Gastroesophageal sphincter (tissue), 3 donors: ENCODE results near the gene FAAH.

Experiments used
- CTCF ChIP-seq, 4 experiments: fragments of 200-600 bp in 2 of 4; fragments of 450-650 bp in 2 of 4; sonication (generic) in 1 of 4; IDR thresholded peaks; one replicate each; pipeline ENCODE4 v1.5.1; 2017 to 2019; ENCODE audit warnings: antibody characterized with exemption in 4 of 4, mild to moderate bottlenecking in 2 of 4, moderate library complexity in 2 of 4
- EP300 ChIP-seq: sonication (generic); formaldehyde crosslinking; IDR thresholded peaks from one replicate; pipeline ENCODE4 v1.6.1; 2017; ENCODE audit warnings: antibody characterized with exemption, mild to moderate bottlenecking
- POLR2A ChIP-seq, 2 donors: fragments of 450-650 bp; IDR thresholded peaks; one replicate each; pipeline ENCODE4 v1.6.1; 2017; ENCODE audit warnings: antibody characterized with exemption in 2 of 2, mild to moderate bottlenecking in 2 of 2, moderate library complexity in 1 of 2
- POLR2AphosphoS5 ChIP-seq: sonication (generic); formaldehyde crosslinking; IDR thresholded peaks from one replicate; pipeline ENCODE4 v1.6.1; 2017; ENCODE audit warnings: antibody characterized with exemption

- no peak for TF ChIP-seq POLR2AphosphoS5
- TF ChIP-seq CTCF (IDR thresholded peaks at IDR 0.05) = no peak
- no peak for TF ChIP-seq POLR2A (IDR thresholded peaks at IDR 0.05)
- TF ChIP-seq EP300 = no peak
Observed at GRCh38 chr1:46413596-46413985, 19.5 kb downstream of the FAAH start.
